OCI-M1 (cell line): Measurements from ENCODE around the gene PRG3.
"Not testable (repeated sequence)": the region's sequence is repeated elsewhere in the genome, so short reads cannot be mapped to it uniquely, and the experiment has no call there.

Experiments
- DNase-seq: peaks from one replicate; lab custom pipeline; 2025; lab: John Stamatoyannopoulos, UW

The PRG3 gene

GRCh38 chr11:57336856-57337255, 44.1 kb downstream of the PRG3 start:
- DNase-seq, result not testable (repeated sequence)

- no peak for DNase-seq
Measured at GRCh38 chr11:57336111-57336666, 44.8 kb downstream of the PRG3 start.

- DNase-seq, result peak; percentile 93
Measured at GRCh38 chr11:57335343-57336110, 45.4 kb downstream of the PRG3 start, which contains the start of gene SSRP1. Gene SSRP1, minus strand, starts transcription at chr11:57335892. Its CDS starts 771 bp downstream, at chr11:57335121.

- DNase-seq, result no peak
Measured at GRCh38 chr11:57335023-57335342, 46.0 kb downstream of the PRG3 start.

GRCh38 chr11:57332694-57333440, 48.1 kb downstream of the PRG3 start:
- DNase-seq, result no peak

- no peak for DNase-seq
Measured at GRCh38 chr11:57331720-57332119, 49.2 kb downstream of the PRG3 start.

- no peak for DNase-seq
Measured at GRCh38 chr11:57330029-57330428, 50.9 kb downstream of the PRG3 start.

- no peak for DNase-seq
Measured at GRCh38 chr11:57327721-57328120, 53.2 kb downstream of the PRG3 start.
